Sigmoid colon (tissue), 7 donors: ENCODE measurements around the gene HOXD1. TPM values are rescaled to one million over a fixed set of nuclear protein-coding genes. Genes with fewer than 3 reads are reported as not detected.

Source experiments
- DNase-seq: peaks from one replicate; pipeline ENCODE4 v3.0.0-alpha.2; 2019
- H3K27ac ChIP-seq, 4 donors: fragments of 200-600 bp; sonication (generic); one replicate each; pipeline ENCODE4 v1.5.1; 2016 to 2019; ENCODE audit warnings: mild to moderate bottlenecking in 1 of 4
- H3K27me3 ChIP-seq, 3 donors: fragments of 200-600 bp; sonication (generic); one replicate each; pipeline ENCODE4 v1.5.1; 2019; ENCODE audit warnings: mild to moderate bottlenecking in 1 of 3
- H3K36me3 ChIP-seq, 4 donors: fragments of 200-600 bp; sonication (generic); one replicate each; pipeline ENCODE4 v1.5.1; 2016 to 2019
- H3K4me1 ChIP-seq, 4 donors: fragments of 200-600 bp; sonication (generic); one replicate each; pipeline ENCODE4 v1.5.1; 2017 to 2019
- H3K4me3 ChIP-seq, 4 donors: fragments of 200-600 bp; sonication (generic); one replicate each; pipeline ENCODE4 v1.5.1; 2017 to 2019; ENCODE audit warnings: mild to moderate bottlenecking in 2 of 4, moderate library complexity in 1 of 4
- H3K9me3 ChIP-seq, 4 donors: fragments of 200-600 bp in 3 of 4; sonication (generic) in 3 of 4; one replicate each; pipeline versions ENCODE4 v1.5.1 to v1.6.1; 2013 to 2019
- CTCF ChIP-seq, 4 experiments: fragments of 450-650 bp in 3 of 4; fragments of 200-600 bp in 1 of 4; IDR thresholded peaks; one replicate each; pipeline ENCODE4 v1.5.1; 2016 to 2019; ENCODE audit warnings: antibody characterized with exemption in 4 of 4, mild to moderate bottlenecking in 3 of 4, moderate library complexity in 2 of 4
- EP300 ChIP-seq, 4 donors: sonication (generic); formaldehyde crosslinking; IDR thresholded peaks; one replicate each; pipeline ENCODE4 v1.6.1; 2017; ENCODE audit warnings: antibody characterized with exemption in 4 of 4
- POLR2A ChIP-seq, 2 donors: fragments of 450-650 bp; IDR thresholded peaks; one replicate each; pipeline ENCODE4 v1.6.1; 2016; ENCODE audit warnings: antibody characterized with exemption in 2 of 2, mild to moderate bottlenecking in 2 of 2, moderate library complexity in 2 of 2
- POLR2AphosphoS5 ChIP-seq, 4 donors: sonication (generic); formaldehyde crosslinking; IDR thresholded peaks; one replicate each; pipeline ENCODE4 v1.6.1; 2017; ENCODE audit warnings: antibody characterized with exemption in 4 of 4
- WGBS, 2 donors: extraction: QIAGEN DNeasy Blood & Tissue Kit; methylation state at CpG; one replicate each; pipeline ENCODE4 v1.1.7; 2013; 5-methylcytosine and 5-hydroxymethylcytosine counted together
- intact Hi-C: fragments of 100-400 bp; cut with DNase I; formaldehyde crosslinking; loops from one replicate; pipeline ENCODE4 v1.15.1; 2023
- polyA plus RNA-seq, 3 donors: library from polyadenylated mRNA; stranded (reverse); fragments of 200-250 nt; gene quantifications; one replicate each; pipeline ENCODE4 v1.2.3, GENCODE V29; 2013
- total RNA-seq, 4 donors: library from RNA; depleted of rRNA; stranded (reverse); fragments of >200 nt; gene quantifications; one replicate each; pipeline ENCODE4 v1.1.0, GENCODE V29; 2016
- donor health status: healthy with polysubstance abuse.
- donor health status: Bipolar disorder and iron deficiency.
- donor health status: healthy.

Gene HOXD1
- total and polyA plus RNA-seq, 7 donors: 0.16 to 4.2 (median 1.9) TPM; not detected in 1

- Histone ChIP-seq H3K4me3 (peak overlapping the region in 2 of 4 donors; percentile 12 to 15), H3K27me3 (peaks cover 44 to 100% (median 81%) of the 10 kb centered on the region in 3 donors), H3K4me1 (peaks cover 0 to 18% (median 12%) of the 10 kb centered on the region in 4 donors), H3K9me3 (no peaks in the 10 kb centered on the region), H3K36me3 (no peaks in the 10 kb centered on the region), H3K27ac (no peak overlapping the region)
- intact Hi-C loops: no loop called here
- TF ChIP-seq POLR2AphosphoS5 (IDR thresholded peaks at IDR 0.05): no peak
- TF ChIP-seq EP300 (IDR thresholded peaks at IDR 0.05): no peak
- no peak for TF ChIP-seq POLR2A (IDR thresholded peaks at IDR 0.05)
- no peak for TF ChIP-seq CTCF (IDR thresholded peaks at IDR 0.05)
- 39 to 79% methylated on average over 51 of the region's 51 CpGs for WGBS, 2 donors
- DNase-seq: peak; percentile 69
Measured at GRCh38 chr2:176171351-176172006, 17.0 kb upstream of the HOXD1 start.

- peaks cover 0 to 18% (median 12%) of the 10 kb centered on the region in 4 donors for H3K4me1 ChIP-seq
- H3K27me3 ChIP-seq: peaks cover 47 to 100% (median 89%) of the 10 kb centered on the region in 3 donors
- intact Hi-C loops: no loop called here
- no peaks in the 10 kb centered on the region for H3K9me3 ChIP-seq
- TF ChIP-seq POLR2AphosphoS5 (IDR thresholded peaks at IDR 0.05) (no peak), POLR2A (IDR thresholded peaks at IDR 0.05) (no peak), EP300 (IDR thresholded peaks at IDR 0.05) (no peak), CTCF (IDR thresholded peaks at IDR 0.05) (no peak)
- peak overlapping the region in 2 of 4 donors; percentile 12 to 15 for H3K4me3 ChIP-seq
- 40 to 79% methylated on average over 60 of the region's 60 CpGs for WGBS, 2 donors
- no peak for DNase-seq
- no peaks in the 10 kb centered on the region for H3K36me3 ChIP-seq
- no peak overlapping the region for H3K27ac ChIP-seq
Measured at GRCh38 chr2:176172007-176172894, 16.2 kb upstream of the HOXD1 start.

- intact Hi-C loops: no loop called here
- peaks cover 53 to 100% (median 93%) of the 10 kb centered on the region in 3 donors for H3K27me3 ChIP-seq
- H3K27ac ChIP-seq: no peak overlapping the region
- H3K4me3 ChIP-seq: no peak overlapping the region
- WGBS, 2 donors: 46 to 70% methylated on average over 14 of the region's 14 CpGs
- no peaks in the 10 kb centered on the region for H3K9me3 ChIP-seq
- no peaks in the 10 kb centered on the region for H3K36me3 ChIP-seq
- no peak for DNase-seq
- TF ChIP-seq EP300 (IDR thresholded peaks at IDR 0.05) (no peak), POLR2A (IDR thresholded peaks at IDR 0.05) (no peak), POLR2AphosphoS5 (IDR thresholded peaks at IDR 0.05) (no peak), CTCF (IDR thresholded peaks at IDR 0.05) (no peak)
- peaks cover 0 to 23% (median 18%) of the 10 kb centered on the region in 4 donors for H3K4me1 ChIP-seq
Measured at GRCh38 chr2:176172895-176173566, 15.4 kb upstream of the HOXD1 start.

- Histone ChIP-seq H3K9me3 (no peaks in the 10 kb centered on the region), H3K4me3 (no peak overlapping the region), H3K4me1 (peaks cover 0 to 29% (median 25%) of the 10 kb centered on the region in 4 donors), H3K27me3 (peaks cover 61 to 100% (median 93%) of the 10 kb centered on the region in 3 donors), H3K36me3 (no peaks in the 10 kb centered on the region), H3K27ac (no peak overlapping the region)
- DNase-seq: no peak
- WGBS, 2 donors: 11 to 22% methylated on average over 7 of the region's 7 CpGs
- TF ChIP-seq POLR2A (IDR thresholded peaks at IDR 0.05) (no peak), CTCF (IDR thresholded peaks at IDR 0.05) (no peak), POLR2AphosphoS5 (IDR thresholded peaks at IDR 0.05) (no peak), EP300 (IDR thresholded peaks at IDR 0.05) (no peak)
- intact Hi-C loops: no loop called here
Measured at GRCh38 chr2:176173567-176174381, 14.7 kb upstream of the HOXD1 start.
